Parathyroid adenoma (tissue), 2 donors: Measurements from ENCODE around the gene CCR2.

ENCODE experiments used
- H2AFZ ChIP-seq: fragments of 300-600 bp; sonication (generic); one replicate; pipeline ENCODE4 v1.7.0; 2017; ENCODE audit warnings: antibody characterized with exemption, mild to moderate bottlenecking
- H3K27ac ChIP-seq: fragments of 300-600 bp; sonication (generic); one replicate; pipeline ENCODE4 v1.7.0; 2017
- H3K27me3 ChIP-seq: fragments of 300-600 bp; sonication (generic); one replicate; pipeline ENCODE4 v1.7.0; 2017; ENCODE audit warnings: low read length; ENCODE audit not compliant: control insufficient read depth, insufficient read depth
- H3K36me3 ChIP-seq: fragments of 300-600 bp; sonication (generic); one replicate; pipeline ENCODE4 v1.7.0; 2017; ENCODE audit warnings: low read length; ENCODE audit not compliant: control insufficient read depth, insufficient read depth
- H3K4me1 ChIP-seq: fragments of 300-600 bp; sonication (generic); one replicate; pipeline ENCODE4 v1.7.0; 2017; ENCODE audit warnings: control low read depth
- H3K4me2 ChIP-seq: fragments of 300-600 bp; sonication (generic); one replicate; pipeline ENCODE4 v1.7.0; 2017; ENCODE audit warnings: low read length
- H3K4me3 ChIP-seq: fragments of 300-600 bp; sonication (generic); one replicate; pipeline ENCODE4 v1.7.0; 2017; ENCODE audit warnings: low read depth, low read length
- H3K79me2 ChIP-seq: fragments of 300-600 bp; sonication (generic); one replicate; pipeline ENCODE4 v1.7.0; 2017; ENCODE audit warnings: control low read depth
- H3K9ac ChIP-seq: fragments of 300-600 bp; sonication (generic); one replicate; pipeline ENCODE4 v1.7.0; 2017; ENCODE audit warnings: mild to moderate bottlenecking
- H3K9me3 ChIP-seq: fragments of 300-600 bp; sonication (generic); one replicate; pipeline ENCODE4 v1.7.0; 2017; ENCODE audit warnings: low read length; ENCODE audit not compliant: control insufficient read depth
- CTCF ChIP-seq: fragments of 300-600 bp; sonication (generic); IDR thresholded peaks from one replicate; pipeline ENCODE4 v1.7.0; 2017; ENCODE audit warnings: antibody characterized with exemption, mild to moderate bottlenecking
- donor health status: primary hyperparathyroidism.

Gene CCR2

GRCh38 chr3:46365041-46365440 lies 11.1 kb downstream of the CCR2 start:
- Histone ChIP-seq H3K79me2 (no peaks in the 10 kb centered on the region), H2AFZ (no peak overlapping the region), H3K36me3 (no peaks in the 10 kb centered on the region), H3K27me3 (no peaks in the 10 kb centered on the region), H3K4me2 (no peak overlapping the region), H3K27ac (no peak overlapping the region), H3K9me3 (no peaks in the 10 kb centered on the region), H3K4me1 (no peaks in the 10 kb centered on the region), H3K9ac (no peak overlapping the region), H3K4me3 (no peak overlapping the region)
- TF ChIP-seq CTCF, result no peak

- Histone ChIP-seq H3K9ac (no peak overlapping the region), H3K4me2 (no peak overlapping the region), H2AFZ (no peak overlapping the region), H3K36me3 (no peaks in the 10 kb centered on the region), H3K27ac (no peak overlapping the region), H3K4me1 (no peaks in the 10 kb centered on the region), H3K79me2 (no peaks in the 10 kb centered on the region), H3K4me3 (no peak overlapping the region), H3K9me3 (no peaks in the 10 kb centered on the region), H3K27me3 (no peaks in the 10 kb centered on the region)
- TF ChIP-seq CTCF, result no peak
Observed at GRCh38 chr3:46365737-46366524, 12.0 kb downstream of the CCR2 start.

- TF ChIP-seq CTCF, result no peak
- Histone ChIP-seq H3K4me2 (no peak overlapping the region), H3K36me3 (no peaks in the 10 kb centered on the region), H3K4me1 (no peaks in the 10 kb centered on the region), H3K79me2 (no peaks in the 10 kb centered on the region), H2AFZ (no peak overlapping the region), H3K9ac (no peak overlapping the region), H3K4me3 (no peak overlapping the region), H3K27ac (no peak overlapping the region), H3K27me3 (no peaks in the 10 kb centered on the region), H3K9me3 (no peaks in the 10 kb centered on the region)
Observed at GRCh38 chr3:46367811-46368210, 13.9 kb downstream of the CCR2 start.

GRCh38 chr3:46368569-46368968 lies 14.7 kb downstream of the CCR2 start:
- no peak overlapping the region for H3K27ac ChIP-seq
- H3K79me2 ChIP-seq, result no peaks in the 10 kb centered on the region
- H3K36me3 ChIP-seq, result no peaks in the 10 kb centered on the region
- no peak for TF ChIP-seq CTCF
- H2AFZ ChIP-seq, result no peak overlapping the region
- H3K4me1 ChIP-seq, result no peaks in the 10 kb centered on the region
- H3K9ac ChIP-seq, result no peak overlapping the region
- H3K4me3 ChIP-seq, result no peak overlapping the region
- no peak overlapping the region for H3K4me2 ChIP-seq
- H3K27me3 ChIP-seq, result no peaks in the 10 kb centered on the region
- no peaks in the 10 kb centered on the region for H3K9me3 ChIP-seq

DNA sequence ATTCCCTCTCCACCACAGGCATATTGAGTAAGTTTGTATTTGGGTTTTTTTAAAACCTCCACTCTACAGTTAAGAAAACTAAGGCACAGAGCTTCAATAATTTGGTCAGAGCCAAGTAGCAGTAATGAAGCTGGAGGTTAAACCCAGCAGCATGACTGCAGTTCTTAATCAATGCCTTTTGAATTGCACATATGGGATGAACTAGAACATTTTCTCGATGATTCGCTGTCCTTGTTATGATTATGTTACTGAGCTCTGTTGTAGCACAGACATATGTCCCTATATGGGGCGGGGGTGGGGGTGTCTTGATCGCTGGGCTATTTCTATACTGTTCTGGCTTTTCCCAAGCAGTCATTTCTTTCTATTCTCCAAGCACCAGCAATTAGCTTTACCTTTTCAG lies 15.2 kb downstream of the CCR2 start:
- H3K36me3 ChIP-seq, result no peaks in the 10 kb centered on the region
- H3K27me3 ChIP-seq, result no peaks in the 10 kb centered on the region
- no peaks in the 10 kb centered on the region for H3K9me3 ChIP-seq
- no peaks in the 10 kb centered on the region for H3K4me1 ChIP-seq
- H3K4me2 ChIP-seq, result no peak overlapping the region
- no peak overlapping the region for H3K9ac ChIP-seq
- no peak overlapping the region for H3K4me3 ChIP-seq
- H3K27ac ChIP-seq, result no peak overlapping the region
- no peaks in the 10 kb centered on the region for H3K79me2 ChIP-seq
- no peak for TF ChIP-seq CTCF
- no peak overlapping the region for H2AFZ ChIP-seq
